ENCODE measurements around the gene KAT2B.
A peak's percentile ranks its signal among the peaks of the same experiment; 100 is the strongest.

KAT2B gene

DNA sequence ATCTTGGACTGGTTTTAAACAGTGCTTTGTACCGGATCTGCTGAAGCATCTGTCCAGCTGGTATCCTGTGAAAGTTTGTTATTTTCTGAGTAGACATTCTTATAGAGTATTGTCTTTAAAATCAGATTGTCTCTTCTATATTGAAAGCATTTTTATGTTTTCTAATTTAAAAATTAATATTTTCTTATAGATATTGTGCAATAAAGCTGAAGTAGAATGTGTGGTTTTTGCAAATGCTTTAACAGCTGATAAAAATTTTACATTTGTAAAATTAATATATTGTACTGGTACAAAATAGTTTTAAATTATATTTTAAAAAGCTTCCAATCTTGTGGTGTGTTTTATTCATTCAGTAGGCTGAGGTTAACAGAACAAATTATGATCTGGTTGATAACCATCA is 113.8 kb downstream of the KAT2B start:
- no peak for DNase-seq

DNA sequence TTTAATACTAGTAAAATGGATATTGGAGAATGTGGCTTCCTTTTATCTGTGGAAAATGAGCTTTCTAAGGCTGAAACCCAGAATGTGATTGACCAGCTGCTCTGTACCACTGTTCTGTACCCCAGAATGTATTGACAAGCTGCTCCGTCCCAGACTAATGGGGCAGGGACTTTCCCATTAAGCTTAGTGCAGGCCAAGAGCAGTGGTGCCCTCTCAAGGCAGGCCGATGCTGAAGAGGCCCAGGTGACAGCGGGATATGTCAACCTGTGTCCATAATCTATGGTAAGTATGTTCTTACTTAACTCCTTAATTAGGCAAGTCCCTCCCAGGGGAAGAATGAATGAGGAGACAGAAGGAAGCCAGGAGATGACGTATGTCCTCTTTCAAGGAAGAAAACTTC is 114.7 kb downstream of the KAT2B start:
- DNase-seq = no peak

DNA sequence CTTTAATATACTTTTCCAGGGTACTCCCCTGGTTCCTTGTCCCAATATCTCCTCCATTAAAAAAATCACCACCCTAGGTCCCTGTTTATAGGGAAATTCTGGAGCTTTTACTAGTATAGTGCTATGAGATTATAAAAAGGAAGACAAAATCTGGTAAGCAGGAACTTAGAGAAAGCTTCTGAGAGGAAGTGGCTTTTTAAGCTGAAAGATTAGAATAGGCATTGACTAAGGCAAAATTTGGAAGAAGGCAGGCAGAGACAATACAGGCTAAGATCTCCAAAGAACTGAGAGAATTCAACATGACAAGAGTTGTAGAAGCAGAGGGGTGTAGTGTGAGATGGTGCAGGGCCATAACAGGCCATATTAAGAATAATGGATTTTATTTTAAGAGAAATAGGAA is 120.0 kb downstream of the KAT2B start:
- no peak for DNase-seq

DNA sequence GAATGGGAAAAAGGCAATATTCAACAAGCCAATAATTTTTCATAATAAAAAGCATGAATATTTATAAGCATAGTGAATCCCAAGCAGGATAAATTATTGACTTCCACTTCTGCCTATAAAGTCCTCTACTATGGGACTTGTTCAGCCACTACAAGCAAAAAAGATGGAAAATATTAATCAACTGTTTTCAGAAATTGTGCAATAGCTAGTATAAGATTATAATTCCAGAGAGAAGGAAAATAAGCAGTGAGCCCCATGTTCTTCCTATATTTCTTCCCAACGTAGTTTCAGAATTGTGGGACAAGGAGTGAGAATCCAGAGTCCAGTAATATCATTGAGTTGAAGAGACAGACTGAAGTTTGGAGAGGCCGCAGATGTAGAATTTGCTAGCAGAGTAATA is 121.5 kb downstream of the KAT2B start:
- DNase-seq = no peak

DNA sequence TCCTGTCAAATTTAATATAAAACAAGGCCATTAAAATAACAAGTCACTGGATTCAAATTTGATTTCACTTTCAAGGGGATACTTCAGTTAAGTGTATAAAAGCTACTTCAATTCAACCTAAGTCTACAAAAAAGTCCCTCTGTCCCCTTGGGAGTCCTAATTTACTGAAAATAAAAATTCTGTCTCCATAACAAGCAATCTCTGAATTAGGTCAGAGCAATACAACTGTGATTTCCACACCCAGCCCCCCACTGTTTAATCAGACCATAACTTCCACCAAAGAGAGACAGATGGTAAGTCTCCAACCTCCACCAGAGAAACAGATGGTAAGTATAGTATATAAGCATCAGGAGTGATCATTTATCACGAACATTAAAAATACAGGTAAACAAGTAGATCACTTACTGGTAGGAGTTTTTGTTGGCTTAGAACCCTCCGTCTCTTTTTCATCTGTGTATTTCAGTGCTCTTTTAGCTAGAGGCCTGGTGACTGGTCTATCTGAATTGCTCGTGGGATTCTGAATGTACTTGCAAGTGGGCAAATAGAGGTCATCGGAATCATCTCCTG is 133.7 kb downstream of the KAT2B start:
- DNase-seq = no peak

DNA sequence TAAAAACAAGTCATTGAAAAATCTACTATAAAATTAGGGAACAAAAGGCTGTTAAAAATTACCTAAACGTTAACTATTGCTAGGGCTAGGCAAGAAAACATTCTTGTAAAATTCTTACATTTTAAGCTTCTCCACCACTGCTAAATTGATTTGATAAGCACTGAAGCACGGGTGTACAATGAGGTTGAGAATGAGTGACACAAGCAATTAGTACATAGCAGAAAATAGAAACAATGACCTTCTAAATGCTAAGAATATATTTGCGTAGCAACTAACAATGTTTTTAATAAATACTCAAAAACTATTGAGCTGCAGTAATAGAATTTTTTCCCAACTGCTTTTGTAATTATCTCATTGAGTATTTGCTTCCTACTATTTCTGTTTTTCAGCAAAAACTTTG is 141.0 kb downstream of the KAT2B start:
- DNase-seq = no peak

DNA sequence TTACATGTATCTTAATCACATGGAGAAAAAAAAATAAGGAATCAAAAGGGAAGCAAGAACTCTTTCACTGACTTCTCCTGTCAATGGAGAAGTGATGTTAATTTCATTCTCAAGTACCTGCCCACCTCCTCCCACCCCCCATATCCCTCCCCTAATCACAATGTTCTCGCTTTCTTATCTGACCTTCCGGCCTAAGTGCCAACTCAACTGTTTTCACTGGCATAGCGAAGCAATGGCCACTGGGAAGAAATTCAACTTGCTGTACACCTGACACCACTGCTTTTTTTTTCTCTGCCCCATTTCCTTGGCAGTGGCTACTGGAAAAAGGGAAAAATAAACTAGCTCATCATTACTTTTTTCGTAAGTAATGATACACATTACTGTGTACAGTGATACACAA is 142.0 kb downstream of the KAT2B start:
- no peak for DNase-seq

DNA sequence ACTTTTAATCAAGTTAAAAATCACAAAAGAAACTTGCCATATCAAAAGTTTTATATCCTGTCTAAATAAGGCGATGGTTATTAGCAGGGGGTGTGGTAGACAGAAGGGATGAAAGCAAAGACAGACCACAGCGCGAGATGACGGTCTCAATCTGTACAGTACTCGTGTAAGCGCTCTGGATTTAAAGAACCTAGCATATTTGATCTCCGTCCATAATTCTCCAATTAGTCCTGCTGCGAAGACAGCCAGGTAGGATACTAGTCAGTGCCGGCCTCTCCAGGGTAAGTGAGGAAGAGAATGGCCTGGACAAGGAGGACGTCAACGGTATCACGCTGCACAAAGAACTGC is 145.1 kb downstream of the KAT2B start:
- peak in 1 of 2 donors; percentile 49 for DNase-seq

DNA sequence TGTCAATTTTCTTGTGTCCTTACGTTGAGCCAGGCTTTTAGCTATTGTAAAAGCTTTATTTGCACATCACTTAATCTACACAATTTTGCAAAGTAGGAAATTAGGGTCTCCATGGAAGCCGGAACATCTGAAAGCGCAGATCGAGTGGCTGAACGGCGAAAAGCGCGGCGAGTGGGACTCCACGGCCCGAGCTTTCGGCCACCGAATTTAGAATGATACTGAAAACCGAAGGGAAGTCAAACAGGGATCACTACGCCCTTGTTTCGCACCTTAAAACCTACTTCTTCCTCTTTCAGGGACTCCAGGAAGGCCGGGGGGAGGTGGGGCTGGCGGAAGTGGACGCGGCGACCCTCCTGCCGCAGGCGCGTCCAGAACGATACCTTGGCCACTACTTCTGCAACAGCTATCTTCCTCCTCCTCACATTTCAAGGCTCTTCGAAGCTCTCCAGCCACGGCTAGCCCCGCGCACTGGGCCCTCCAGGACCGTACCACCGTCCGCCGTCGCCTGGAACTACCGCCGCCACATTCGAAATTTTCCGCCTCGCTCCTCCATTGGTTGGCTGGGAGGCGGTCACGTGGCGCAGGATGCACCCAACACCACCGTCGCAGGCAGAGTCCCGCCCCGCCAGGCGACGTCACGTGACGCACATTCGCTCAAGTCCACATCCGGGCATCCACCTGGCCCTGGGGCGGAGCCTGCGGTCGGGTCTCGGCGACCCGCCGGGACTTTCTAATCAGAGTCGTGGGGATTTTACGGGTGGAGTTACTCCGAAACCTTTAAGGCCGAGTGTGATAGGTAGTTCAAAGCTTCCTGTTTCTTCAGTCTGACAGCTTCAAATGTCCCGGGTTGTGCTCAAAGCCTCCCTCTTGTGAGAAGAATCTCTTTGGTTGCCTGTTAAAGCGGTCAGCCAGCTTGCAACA is 145.7 kb downstream of the KAT2B start, which contains the start of gene SGO1:
Gene SGO1 (minus strand): TSS at position 528 of the 921 bp plus-strand sequence. CDS start 2,179 bp downstream, outside the sequence.
- peak; percentile 99 to 100 for DNase-seq

DNA sequence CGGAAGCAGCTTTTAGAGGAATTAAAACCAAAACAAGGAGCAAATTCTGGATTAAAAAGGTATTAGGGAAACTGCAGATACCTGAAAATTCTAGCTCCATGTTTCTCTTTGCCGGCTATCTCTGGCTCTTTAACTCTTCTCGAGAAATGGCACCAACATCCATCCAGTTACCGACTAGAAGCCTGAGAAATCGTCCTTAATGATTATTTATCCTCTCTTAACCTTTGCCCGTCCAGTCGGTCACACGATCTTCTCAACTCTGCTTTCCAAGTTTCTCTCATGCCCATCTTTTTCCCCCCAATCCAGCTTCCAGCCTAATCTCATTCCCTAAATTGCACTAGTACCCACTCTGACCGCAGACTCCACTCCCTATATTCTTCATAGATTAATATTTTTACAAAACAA is 146.4 kb downstream of the KAT2B start:
- no peak for DNase-seq

DNA sequence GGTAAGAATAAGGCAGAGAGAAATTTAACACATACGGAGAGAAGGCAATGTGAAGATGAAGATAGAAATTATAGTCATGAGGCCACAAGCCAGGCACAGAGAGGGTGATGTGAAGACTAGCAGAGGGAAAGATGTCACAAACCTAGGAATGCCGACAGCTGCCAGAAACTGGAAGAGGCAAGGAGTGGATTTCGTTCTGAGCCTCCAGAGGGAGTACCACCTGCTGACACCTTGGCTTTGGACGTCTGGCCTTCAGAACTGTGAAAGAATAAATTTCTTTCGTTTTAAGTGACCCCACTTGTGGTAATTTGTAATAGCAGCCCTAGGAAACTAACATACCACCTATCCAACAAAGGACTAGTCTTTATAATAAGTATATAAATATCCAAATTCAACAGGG is 150.7 kb downstream of the KAT2B start:
- DNase-seq = no peak

DNA sequence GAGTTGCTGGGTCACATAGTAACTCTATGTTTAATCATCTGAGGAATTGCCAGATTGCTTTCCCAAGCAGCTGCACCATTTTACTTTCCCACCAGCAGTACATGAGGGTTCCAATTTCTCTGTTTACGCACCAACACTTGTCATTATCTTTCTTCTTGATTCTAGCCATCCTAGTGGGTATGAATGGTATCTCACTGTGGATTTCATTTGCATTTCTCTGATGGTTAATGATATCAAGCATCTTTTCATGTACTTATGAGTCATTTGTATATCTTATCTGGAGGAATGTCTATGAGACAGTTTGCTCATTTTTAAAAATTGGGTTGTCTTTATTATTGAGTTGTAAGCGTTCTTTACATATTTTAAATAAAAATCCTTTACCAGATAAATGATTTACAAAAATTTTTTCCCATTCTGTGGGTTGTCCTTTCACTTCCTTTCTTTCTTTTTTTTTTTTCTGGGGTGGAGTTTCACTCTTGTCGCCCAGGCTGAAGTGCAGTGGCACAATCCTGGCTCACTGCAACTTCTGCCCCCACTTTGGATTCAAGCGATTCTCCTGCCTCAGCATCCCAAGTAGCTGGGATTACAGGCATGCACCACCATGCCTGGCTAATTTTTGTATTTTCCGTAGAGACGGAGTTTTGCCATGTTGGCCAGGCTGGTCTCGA is 154.7 kb downstream of the KAT2B start:
- DNase-seq = no peak

DNA sequence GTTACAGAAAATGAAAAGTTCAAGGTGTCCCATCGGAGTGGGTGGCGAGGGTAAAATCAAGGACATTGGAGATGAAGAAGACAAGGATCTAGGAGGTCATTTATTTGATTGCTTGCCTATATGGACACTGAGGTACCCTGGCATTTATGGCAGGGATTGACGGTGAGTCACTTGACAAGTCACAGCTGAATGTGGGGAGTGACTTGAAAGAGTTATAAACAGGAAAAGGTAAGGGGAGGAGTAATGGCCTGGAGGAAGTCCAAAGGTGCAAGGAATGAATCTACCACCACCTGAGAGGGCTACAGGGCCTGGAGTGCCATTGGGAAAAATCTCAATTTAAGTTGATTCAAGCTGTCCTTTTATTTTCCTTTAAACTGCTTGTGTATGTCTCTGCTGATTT is 157.5 kb downstream of the KAT2B start:
- no peak for DNase-seq

DNA sequence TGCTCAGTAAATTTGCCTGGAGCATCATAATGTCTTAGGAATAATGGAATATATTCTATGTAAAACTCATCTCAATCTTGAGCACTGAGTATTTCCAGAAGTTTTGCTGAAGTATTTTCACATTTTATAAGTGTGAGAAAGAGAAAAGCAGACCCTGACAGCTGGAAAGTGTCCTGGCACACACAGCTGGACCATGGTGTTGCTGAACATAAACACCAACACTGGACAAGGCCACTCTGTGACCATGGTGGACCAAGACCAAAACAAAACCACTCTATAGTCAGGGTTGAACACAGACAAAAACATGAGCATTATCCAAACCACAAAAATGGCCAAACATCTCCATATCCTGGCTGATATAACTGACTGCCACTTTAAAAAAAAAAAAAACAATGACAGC is 160.9 kb downstream of the KAT2B start:
- DNase-seq = no peak

All from CD4-positive, alpha-beta T cell treated with Interferon alpha-2 for 1 hour (primary cell).